Stimulated activated CD4-positive, alpha-beta T cell treated with anti-CD3 and anti-CD28 coated beads, Interleukin-1b, Interleukin-23, amount 100 ng/mL, for 48 hours (primary cell): ENCODE data around the gene MUCL3.
"Not testable (repeated sequence)": the region's sequence is repeated elsewhere in the genome, so short reads cannot be mapped to it uniquely, and the experiment has no call there.

ENCODE experiments used
- DNase-seq: peaks from one replicate; pipeline ENCODE4 v3.0.0-alpha.2; 2020

Gene MUCL3

DNA sequence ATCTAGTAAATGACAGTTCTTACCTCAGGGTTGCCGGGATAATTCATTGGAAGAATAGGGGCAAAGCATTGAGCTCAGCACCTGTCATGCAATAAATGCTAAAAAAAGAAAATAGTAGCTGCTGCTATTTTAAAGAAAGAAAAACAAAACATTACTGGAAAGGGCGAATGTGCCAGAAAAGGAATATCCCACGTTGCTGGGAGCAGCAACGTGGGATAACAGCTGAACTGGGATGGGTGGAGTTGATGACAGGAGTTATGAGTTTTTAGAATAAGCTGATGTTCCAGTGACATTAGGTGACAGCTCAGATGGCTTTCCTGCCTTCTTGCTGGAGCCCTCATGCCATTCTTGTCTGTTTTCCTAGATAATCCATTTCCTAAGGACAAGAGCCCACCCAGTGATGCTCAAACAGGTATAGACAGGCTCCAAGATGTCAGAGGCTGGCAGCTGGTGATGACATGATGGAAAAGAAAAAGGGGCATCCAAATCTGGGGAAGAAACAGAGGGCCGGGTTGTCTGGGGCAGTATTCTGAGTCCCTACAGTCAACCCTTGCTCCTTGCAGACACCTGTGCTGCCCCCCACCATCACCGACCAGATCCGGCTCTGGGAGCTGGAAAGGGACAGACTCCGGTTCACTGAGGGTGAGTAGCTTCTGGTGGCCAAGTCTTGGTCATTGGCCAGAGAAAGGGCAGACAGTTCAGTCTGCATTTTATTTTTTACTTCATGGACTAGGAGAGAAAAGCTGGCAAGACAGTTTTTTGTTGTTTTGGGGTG lies 27.8 kb upstream of the MUCL3 start:
- no peak for DNase-seq

DNA sequence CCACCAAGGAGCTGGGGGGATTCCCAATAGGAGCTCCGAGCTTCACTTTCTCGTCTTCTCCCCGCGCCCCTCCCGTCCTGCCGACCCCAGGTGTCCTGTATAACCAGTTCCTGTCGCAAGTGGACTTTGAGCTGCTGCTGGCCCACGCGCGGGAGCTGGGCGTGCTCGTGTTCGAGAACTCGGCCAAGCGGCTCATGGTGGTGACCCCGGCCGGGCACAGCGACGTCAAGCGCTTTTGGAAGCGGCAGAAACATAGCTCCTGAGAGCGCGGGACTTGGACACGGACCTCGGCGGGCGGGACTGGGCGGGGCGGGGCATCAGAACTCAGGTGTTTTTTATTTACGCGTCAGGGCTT lies 27.1 kb upstream of the MUCL3 start:
- DNase-seq, result no peak

DNA sequence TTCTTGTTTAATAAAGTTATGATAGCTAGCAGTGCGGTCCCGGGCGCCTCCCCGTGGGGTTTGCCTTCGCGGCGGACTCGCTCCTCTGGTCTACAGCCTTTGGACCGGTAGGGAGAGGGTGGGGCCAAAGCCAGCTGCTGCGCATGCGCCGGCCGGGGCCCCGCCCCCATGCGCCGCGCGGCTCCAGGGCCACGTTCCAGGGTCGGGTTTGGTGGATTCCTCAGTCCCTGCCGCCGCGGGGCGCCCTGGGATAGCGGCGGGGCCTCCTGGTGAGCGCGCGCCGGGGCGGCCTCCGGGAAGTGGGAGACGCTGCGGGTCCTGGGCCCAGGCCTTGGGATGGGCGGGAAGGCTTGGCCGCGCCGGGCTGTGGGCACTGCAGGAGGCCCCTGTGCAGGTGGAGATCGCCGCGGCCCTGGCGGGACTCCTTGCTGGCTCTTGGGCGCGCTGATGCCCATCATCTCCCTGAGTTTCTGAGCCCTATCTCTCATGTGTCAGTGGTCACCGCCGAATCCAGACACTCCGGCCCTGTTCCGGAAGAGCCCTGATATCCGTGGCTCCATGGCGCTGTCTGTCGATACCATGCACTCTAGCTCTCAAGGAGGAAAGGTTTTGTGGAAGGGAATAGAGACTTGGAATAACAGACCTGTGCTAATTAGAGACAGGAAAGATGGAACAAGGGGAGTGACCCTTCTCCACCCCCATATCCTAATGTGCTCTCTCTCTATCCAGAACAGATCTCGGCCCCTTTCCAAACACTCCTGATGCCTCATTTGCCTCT lies 26.5 kb upstream of the MUCL3 start, which contains the start of gene VARS2:
VARS2 (plus strand) TSS at position 163 of the 778 bp plus-strand sequence; CDS start at position 762, 599 bp downstream.
- peak; percentile 89 for DNase-seq

DNA sequence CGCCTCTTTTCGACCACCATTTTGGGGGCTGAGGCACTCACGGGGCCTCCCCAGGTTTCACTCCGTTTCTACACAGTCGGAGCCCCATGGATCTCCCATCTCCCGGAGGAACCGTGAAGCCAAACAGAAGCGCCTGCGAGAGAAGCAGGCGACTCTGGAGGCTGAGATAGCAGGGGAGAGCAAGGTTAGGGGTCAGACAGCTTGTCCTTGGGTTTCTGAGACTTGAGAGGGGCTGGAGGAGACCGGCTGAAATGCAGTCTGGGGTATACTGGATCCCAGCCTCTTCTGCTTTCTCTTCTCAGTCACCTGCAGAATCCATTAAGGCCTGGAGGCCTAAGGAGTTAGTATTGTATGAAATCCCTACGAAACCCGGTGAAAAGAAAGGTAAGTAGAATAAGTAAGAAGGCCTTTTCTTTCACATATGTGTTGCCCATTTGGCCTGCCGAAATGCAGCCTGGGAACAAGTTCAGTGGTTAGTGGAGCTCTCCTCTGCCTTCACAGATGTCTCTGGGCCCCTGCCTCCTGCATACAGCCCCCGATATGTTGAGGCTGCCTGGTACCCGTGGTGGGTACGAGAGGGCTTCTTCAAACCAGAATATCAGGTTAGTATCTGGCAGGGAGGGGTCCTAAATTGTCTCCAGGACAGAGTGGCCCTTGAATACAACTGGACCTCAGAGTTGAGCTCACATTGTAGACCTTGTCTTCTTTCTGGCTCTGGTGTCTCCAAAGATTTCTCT lies 25.8 kb upstream of the MUCL3 start:
- no peak for DNase-seq

DNA sequence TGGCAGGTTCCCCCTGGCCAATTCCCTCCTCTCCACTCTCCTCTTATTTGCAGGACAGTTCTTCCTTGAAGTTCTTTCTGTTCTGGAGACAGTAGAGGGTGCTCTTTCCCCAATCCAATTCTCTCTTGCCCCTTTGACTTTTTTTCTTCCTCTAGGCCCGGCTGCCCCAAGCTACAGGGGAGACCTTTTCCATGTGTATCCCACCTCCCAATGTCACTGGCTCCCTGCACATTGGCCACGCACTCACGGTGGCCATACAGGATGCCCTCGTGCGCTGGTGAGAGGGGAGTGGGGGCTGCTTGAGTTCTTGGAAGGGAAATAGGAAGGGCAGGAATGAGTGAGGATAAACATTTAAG lies 25.2 kb upstream of the MUCL3 start:
- no peak for DNase-seq

DNA sequence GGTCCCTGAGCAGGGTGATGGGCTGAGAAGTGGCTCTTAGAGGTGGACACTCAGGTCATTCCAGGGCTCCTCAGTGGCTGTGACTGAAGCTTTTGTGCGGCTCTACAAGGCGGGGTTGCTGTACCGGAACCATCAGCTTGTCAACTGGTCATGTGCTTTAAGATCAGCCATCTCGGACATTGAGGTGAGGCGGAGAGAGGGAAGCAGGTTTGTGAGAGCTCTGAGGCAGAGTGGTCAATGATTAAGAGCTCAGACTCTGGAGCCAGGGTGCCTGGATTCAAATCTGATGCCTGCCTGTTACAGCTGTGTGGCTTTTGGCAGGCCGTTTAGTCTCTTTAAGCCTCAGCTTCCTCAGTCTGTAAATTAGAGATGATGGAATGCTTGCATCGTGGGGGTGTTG lies 23.7 kb upstream of the MUCL3 start:
- no peak for DNase-seq

DNA sequence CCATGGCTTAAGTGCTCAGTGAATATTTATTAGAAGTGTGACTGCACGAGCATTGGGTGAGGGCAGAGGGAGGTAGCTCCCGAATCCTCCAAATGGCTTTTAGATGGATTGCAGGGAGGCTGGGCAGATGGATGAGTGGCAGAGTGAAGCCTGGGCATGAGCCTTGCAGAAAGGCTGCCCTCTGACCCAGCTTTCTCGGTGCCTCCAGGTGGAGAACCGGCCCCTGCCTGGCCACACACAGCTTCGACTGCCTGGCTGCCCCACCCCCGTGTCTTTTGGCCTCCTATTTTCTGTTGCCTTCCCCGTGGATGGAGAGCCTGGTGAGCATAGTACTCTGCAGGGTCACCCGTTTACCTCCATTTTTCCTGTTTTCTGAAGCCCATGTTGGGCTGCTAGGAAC lies 23.3 kb upstream of the MUCL3 start:
- DNase-seq, result no peak

DNA sequence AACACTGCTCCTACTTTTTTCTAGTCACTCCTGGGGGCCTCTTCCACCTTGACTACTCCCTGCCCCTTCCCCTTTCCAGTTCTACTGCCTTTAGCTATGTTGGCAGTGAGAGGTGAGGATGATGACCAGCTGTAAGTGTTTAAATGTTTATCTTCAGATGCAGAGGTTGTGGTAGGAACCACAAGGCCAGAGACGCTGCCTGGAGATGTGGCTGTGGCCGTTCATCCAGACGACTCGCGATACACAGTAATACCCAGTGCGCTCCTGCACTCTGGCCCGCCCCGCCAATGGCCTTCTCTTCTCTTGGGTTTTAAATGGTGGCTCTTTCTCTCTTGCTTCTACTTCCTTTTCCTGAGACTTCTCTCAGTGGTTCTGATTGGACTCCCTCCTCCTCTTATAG lies 22.1 kb upstream of the MUCL3 start:
- no peak for DNase-seq

DNA sequence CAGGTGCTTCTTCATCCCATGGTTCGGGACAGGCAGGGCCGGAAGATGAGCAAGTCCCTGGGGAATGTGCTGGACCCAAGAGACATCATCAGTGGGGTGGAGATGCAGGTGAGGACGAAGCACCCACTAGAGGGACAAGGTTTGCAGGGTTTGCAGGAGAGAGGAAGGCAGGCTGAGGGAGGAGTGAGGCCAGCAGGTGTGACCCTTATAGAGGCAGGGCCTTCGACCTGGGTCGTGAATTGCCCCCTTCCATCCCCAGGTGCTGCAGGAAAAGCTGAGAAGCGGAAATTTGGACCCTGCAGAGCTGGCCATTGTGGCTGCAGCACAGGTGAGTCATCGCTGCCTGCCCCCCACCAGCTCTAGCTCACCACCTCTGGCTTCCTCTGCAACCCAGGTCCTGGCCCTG lies 18.3 kb upstream of the MUCL3 start:
- no peak for DNase-seq

DNA sequence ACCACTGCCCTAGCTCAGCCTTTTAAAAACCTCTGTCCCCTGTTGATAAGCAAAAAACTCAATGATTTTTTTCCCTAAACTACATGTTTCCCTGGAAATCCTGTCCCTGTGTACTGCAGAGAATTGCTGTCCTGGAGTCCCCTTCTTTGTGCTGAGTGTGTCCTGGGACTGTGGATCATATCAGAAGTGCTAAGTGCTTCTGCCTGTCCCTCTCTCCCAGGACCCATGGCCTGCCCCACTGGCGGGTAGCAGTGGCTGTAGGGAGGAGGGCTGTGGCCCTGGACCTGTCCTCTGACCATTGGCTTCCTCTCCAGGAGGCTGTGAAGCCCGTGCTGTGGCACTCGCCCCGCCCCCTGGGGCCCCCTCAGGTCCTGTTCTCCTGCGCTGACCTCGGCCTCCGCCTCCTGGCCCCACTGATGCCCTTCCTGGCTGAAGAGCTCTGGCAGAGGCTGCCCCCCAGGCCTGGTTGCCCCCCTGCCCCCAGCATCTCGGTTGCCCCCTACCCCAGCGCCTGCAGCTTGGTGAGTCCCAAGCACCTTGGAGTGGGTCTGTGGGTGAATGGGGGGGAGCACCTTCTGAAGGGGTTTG lies 16.6 kb upstream of the MUCL3 start:
- not testable (repeated sequence) for DNase-seq

DNA sequence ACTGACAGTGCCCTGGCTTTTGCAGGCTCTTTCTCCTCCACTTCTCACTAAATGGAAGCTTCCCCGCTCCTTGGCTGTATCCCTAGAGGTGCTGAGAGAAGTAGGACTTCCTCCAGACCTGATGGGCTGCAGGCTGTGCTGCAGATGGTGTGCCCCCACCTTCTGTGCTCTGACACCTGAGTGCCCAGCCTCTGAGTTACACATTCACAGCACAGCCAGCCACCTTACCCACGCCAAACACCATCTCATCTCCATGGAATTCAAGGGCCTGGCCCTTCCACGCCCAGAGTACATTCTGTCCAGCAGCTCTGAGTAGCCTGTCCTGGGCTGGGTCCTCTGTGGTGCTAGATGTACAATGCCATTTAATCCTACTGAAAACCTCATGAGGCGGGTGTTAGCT lies 14.1 kb upstream of the MUCL3 start:
- no peak for DNase-seq

DNA sequence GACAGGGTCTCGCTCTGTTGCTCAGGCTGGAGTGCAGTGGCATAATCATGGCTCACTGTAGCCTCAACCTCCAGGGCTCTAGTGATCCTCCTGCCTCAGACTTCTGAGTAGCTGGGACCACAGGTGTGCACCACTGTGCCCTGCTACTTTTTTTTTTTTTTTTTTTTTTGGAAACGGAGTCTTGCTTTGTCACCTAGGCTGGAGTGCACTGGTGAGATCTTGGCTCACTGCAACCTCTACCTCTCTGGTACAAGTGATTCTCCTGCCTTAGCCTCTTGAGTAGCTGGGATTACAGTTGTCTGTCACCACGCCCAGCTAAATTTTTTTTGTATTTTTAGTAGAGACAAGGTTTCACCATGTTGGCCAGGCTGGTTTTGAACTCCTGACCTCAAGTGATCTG lies 13.7 kb upstream of the MUCL3 start:
- DNase-seq, result not testable (repeated sequence)

DNA sequence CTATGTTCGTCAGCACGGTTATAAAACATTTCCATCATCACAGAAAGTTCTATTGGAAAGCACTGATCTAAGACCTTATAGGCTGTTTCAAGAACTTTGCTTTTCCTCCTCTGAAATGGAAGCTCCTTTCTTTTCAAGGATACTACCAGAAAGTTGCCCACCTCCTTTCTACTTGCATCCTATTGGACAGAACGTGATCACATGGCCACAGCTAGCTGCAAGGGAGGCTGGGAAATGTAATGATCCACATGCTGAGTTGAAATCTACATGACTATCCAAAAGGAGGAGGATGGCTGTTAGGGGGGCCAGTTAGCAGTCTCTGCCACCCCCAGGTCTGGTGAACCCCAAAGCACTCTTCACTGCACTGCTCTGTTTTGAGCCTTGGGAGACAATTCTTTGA lies 12.1 kb upstream of the MUCL3 start:
- no peak for DNase-seq

DNA sequence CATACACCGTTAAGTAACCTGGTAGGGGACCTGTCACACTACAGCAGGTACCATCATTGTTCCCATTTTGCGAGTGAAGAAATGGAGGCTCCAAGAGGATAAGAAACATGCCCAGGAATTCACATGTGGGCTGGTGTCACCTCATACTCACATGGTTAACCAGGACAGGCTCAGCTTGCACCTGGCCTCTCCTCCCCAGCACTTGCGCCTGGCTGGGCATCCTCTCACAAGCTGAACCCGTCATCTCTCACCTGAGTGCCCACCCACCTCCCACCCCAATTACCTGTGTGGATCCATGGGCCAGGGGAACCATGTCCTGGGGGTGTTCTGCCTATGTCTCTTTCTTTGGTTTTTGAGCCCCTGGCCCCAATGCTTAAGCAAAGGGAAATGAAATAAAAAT lies 10.3 kb upstream of the MUCL3 start:
- no peak for DNase-seq

DNA sequence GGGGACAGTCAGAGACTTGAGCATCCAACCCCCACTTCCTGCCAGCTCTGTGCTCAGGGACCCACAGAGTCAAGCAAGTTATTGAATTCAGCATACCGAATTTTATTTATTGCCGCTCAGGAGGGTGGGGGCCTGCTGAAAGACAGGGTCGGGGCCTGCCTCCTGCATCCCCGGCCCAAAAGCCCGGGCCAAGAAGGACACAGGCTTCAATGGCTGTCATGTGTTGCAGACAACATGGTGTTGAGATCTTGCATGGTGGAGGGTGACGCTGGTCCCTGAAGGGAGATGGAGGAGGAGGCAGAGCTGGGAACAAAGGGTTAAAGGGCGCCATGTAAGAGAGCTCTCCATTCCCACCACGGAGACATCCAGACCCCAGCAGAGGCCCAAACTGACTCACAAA lies 9.5 kb upstream of the MUCL3 start:
- DNase-seq, result no peak

DNA sequence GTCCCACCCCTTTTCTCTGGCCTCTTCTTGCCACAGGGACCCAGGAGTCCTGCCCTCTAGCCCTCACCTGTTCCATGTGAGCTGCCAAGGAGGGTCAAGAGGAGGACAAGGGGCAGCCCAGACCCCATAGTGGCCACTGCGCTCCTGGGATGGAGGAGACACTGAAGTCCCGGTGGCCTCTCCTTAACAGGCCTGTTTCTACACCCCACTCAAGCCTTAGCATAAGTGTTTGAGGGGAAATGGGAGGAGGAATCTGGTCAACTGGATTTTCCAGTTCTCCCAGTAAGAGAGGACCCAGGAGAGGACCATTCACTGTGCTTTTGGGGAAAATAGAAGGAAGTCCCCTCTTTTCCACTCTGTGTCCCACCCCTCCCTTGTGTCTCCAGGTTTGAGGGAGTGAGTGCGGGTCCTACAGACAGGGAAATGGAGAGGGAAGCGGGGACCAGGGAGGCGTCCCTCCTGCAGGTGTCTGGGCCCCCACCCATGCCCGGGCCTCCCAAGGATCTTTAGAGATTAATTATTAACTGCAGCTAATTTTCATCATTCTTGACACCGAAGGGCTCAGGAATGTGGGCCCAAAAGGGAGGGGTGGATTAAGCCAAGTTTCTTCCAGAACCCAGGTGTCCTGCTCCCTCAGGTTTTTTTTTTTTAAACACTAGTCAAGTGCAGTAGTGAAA lies 8.7 kb upstream of the MUCL3 start, which contains the start of gene SFTA2:
SFTA2 (minus strand) TSS at position 202 of the 677 bp plus-strand sequence; CDS start at position 128, 74 bp downstream.
- no peak for DNase-seq

DNA sequence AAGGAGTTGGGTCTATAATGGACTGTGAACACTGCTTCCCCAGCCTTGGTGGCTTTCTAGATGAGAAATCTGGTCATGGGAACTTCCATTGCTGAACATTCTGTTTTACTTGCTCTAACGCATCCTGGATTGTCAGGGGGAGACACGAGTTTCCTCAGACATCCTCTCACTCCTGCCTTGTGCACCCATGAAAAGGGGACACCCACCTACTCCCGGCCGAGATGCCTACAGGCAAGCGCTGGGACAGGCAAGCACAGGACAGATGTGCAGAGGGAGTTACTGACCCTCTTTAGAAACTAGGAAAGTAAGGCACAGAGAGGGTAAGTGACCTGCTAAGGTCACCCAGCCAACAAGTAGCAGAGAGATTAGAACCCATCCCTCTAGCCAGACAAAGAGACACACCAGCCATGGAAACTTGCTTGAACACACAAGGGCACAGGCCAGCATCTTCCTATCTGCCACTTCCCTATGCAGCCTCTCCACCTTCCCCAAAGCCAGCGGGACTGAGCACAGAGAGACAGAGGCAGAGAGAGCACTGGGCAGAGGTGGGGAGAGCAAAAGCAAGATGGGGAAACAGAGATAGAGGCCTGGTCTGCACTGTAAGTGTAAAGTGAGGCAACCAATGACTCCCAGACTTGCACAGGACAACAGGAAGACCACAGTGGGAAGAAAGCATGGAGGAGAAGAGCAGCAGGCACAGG lies 8.0 kb upstream of the MUCL3 start:
- no peak for DNase-seq

DNA sequence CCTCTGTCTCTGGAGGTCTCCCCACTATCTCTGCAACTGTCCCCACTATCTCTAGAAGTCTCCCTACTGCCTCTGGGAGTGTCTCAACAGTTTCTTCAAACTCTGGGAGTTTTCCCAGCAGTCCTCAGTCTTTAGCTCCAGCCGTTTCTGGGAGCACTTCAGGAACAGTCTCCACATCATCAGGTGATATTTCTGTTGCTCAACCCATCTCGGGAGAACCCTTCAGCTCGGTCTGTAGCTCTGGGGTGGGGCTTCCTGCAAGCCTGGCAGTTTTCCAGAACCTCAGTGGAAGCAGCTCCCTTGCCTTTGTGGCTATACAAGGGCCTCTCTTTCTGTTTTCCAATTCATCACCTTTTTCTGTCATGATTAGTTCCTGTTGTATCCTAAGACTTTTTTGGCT lies 5.8 kb upstream of the MUCL3 start:
- no peak for DNase-seq

DNA sequence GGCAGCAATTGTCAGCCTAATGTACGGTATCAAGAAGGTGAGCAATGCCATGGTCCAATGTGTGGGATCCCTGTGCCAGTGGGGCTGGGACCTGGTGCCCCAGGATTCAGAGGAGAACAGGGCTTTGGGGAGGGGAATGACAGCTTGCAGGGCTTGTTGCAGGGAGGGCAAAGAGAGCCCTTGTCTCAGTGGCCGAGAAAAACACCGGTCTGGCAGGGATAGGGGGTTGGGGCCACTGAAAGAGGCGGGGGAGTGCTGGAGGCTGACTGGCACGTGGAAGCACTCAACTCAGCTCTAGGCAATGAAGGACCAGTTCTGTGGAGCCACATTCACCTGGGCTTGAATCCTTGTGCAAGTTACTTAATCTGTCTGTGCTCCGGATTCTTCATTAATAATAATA lies 3.5 kb upstream of the MUCL3 start:
- DNase-seq, result no peak

DNA sequence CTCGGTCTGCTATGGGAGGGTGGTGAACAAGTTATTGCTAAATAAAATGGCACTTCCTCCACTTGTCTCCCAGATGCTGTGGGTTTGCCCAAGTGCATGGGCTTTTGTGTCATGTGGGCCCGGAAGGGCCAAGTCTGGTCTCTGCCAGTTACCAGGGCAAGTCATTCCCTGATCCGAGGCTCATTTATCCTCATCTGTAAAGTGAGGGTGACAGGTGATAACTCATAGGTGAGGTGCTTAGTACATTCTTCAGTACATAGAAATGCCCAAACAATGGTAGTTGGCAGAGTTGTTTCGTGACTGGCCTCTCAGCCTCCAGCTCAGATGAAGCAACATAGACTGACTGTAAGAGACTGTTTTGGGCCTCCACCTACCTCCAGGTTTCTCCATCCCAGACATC lies 2.0 kb upstream of the MUCL3 start:
- DNase-seq, result no peak

DNA sequence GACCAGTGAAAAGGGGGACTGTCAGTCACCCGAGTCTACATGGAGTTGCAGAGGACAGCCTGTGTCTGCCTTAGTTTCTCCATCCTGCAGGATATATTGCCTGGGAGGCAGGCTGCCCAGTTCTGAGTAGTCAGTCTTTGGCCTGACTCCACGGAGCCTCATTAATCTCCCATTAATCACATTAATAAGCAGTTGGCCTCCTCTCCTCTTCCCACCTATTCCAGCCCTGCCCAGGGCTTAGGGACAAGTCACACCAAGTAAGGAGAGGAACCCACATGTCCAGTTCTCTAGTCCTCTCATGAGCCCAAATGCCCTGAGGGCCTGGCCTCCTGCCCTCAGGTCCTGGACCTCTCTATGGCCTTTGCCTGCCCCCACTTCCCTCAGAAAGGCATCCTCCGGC lies 1.3 kb upstream of the MUCL3 start:
- DNase-seq, result no peak
